ENCODE data around the gene COQ3.

COQ3 gene

DNA sequence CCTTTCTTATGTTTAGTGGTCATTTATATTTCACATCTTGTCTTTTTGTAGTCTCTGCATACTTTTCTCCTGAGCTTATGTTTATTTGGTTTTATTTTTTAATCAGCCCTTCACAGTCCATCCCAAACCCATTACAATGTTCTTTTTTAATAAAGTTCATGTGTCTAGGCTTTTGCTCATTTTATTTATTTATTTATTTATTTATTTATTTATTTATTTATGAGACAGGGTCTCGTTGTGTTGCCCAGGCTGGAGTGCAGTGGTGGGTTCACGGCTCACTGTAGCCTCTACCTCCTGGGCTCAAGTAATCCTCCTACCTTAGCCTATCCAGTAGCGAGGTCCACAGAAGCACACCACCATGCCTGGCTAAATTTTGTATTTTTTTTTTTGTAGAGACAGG lies 3.1 kb downstream of the COQ3 start:
- TF ChIP-seq CTCF (IDR thresholded peaks at IDR 0.05; ENCODE audit: borderline replicate concordance, control extremely low read depth, extremely low read depth, insufficient read depth, missing control alignments): no peak
- DNase-seq (ENCODE audit: low spot score): no peak
- in situ Hi-C loops (cut with MboI; ENCODE audit: low sequenced_read_pairs, unreplicated experiment): no loop called here

DNA sequence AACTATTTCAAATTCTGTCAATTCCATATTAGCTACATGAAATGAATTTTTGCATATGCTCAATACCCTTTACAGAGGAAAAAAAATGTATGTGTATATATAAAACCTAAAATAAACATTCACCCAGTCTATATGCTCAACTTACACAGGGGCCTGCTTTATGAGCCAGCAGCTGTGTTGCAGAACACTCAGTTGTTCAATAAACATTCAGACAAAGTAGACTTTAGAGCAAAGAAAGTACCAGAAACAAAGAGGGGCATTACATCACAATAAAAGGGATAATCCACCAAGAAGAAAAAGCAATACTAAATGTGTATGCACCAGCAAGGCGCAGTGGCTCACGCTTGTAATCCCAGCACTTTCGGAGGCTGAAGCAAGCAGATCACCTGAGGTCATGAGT lies 9.5 kb downstream of the COQ3 start:
- no peak for TF ChIP-seq CTCF (IDR thresholded peaks at IDR 0.05; ENCODE audit: borderline replicate concordance, control extremely low read depth, extremely low read depth, insufficient read depth, missing control alignments)
- DNase-seq (ENCODE audit: low spot score): no peak
- in situ Hi-C loops (cut with MboI; ENCODE audit: low sequenced_read_pairs, unreplicated experiment): no loop called here

GRCh38 chr6:99378636-99379035 lies 15.4 kb downstream of the COQ3 start:
- no peak for TF ChIP-seq CTCF (IDR thresholded peaks at IDR 0.05; ENCODE audit: borderline replicate concordance, control extremely low read depth, extremely low read depth, insufficient read depth, missing control alignments)
- in situ Hi-C loops (cut with MboI; ENCODE audit: low sequenced_read_pairs, unreplicated experiment): no loop called here

DNA sequence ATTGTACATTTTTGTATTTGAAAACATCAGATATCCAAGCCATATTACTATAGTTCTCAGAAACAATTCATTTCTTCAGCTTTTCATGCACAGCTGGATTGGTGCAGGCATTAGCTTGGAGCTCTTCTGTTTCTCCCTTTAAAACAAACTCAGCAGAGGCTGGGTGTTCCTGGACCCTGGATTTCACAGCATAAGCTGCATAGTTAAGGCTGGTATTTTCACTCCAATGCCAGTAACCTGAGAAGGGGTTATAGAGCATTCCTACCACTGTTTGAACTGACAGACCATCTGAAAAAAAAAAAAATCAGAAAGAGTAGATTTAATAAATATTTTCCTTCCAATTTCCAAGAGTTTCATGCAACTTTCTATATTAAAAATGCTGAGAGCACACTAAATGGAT lies 24.5 kb downstream of the COQ3 start:
- TF ChIP-seq CTCF (IDR thresholded peaks at IDR 0.05; ENCODE audit: borderline replicate concordance, control extremely low read depth, extremely low read depth, insufficient read depth, missing control alignments): no peak
- no peak for DNase-seq (ENCODE audit: low spot score)
- in situ Hi-C loops (cut with MboI; ENCODE audit: low sequenced_read_pairs, unreplicated experiment): no loop called here

More at GRCh38 chr6:99378636-99379035, 15.4 kb downstream of the COQ3 start:
- DNase-seq (ENCODE audit: low spot score): no peak

GRCh38 chr6:99366852-99367251 lies 27.1 kb downstream of the COQ3 start:
- no peak for DNase-seq (ENCODE audit: low spot score)
- in situ Hi-C loops (cut with MboI; ENCODE audit: low sequenced_read_pairs, unreplicated experiment): no loop called here
- TF ChIP-seq CTCF (IDR thresholded peaks at IDR 0.05; ENCODE audit: borderline replicate concordance, control extremely low read depth, extremely low read depth, insufficient read depth, missing control alignments): no peak

GRCh38 chr6:99364026-99364425 lies 30.0 kb downstream of the COQ3 start:
- TF ChIP-seq CTCF (IDR thresholded peaks at IDR 0.05; ENCODE audit: borderline replicate concordance, control extremely low read depth, extremely low read depth, insufficient read depth, missing control alignments): no peak
- DNase-seq (ENCODE audit: low spot score): no peak
- in situ Hi-C loops (cut with MboI; ENCODE audit: low sequenced_read_pairs, unreplicated experiment): no loop called here
